ENCODE results near the gene LRRN4. TPM values are rescaled to one million over a fixed set of nuclear protein-coding genes. Genes with fewer than 3 reads are reported as not detected.
"Not testable (repeated sequence)": the region's sequence is repeated elsewhere in the genome, so short reads cannot be mapped to it uniquely, and the experiment has no call there.

Gene LRRN4
- total and polyA plus RNA-seq, 2 donors, result 0.58 TPM; not detected in 1

GRCh38 chr20:6054689-6055051 lies 810 bp upstream of the LRRN4 start:
- DNase-seq (ENCODE audit: extremely low spot score); H3K27ac ChIP-seq (ENCODE audit: low read depth); H3K4me3 ChIP-seq (ENCODE audit: low read depth, low read length); H3K36me3 ChIP-seq (ENCODE audit: insufficient read depth); H3K4me1 ChIP-seq (ENCODE audit: insufficient read depth): not testable (repeated sequence)
- WGBS, result 67% methylated on average over 4 of the region's 4 CpGs

GRCh38 chr20:6053064-6053775 lies 640 bp downstream of the LRRN4 start:
- no peak for DNase-seq (ENCODE audit: extremely low spot score)
- Histone ChIP-seq H3K4me3 (ENCODE audit: low read depth, low read length) (no peak overlapping the region), H3K27ac (ENCODE audit: low read depth) (no peak overlapping the region), H3K4me1 (ENCODE audit: insufficient read depth) (no peaks in the 10 kb centered on the region), H3K36me3 (ENCODE audit: insufficient read depth) (no peaks in the 10 kb centered on the region)
- WGBS, result 66% methylated on average over 8 of the region's 8 CpGs

- WGBS, result 65% methylated on average over 5 of the region's 5 CpGs
- H3K4me3 ChIP-seq (ENCODE audit: low read depth, low read length), result no peak overlapping the region
- no peaks in the 10 kb centered on the region for H3K36me3 ChIP-seq (ENCODE audit: insufficient read depth)
- no peak overlapping the region for H3K27ac ChIP-seq (ENCODE audit: low read depth)
- DNase-seq (ENCODE audit: extremely low spot score), result no peak
- no peaks in the 10 kb centered on the region for H3K4me1 ChIP-seq (ENCODE audit: insufficient read depth)
Measured at GRCh38 chr20:6051505-6051904, 2.4 kb downstream of the LRRN4 start.

GRCh38 chr20:6048391-6048790 lies 5.5 kb downstream of the LRRN4 start:
- Histone ChIP-seq H3K4me1 (ENCODE audit: insufficient read depth) (no peaks in the 10 kb centered on the region), H3K36me3 (ENCODE audit: insufficient read depth) (no peaks in the 10 kb centered on the region), H3K4me3 (ENCODE audit: low read depth, low read length) (no peak overlapping the region), H3K27ac (ENCODE audit: low read depth) (no peak overlapping the region)
- 84% methylated on average over 3 of the region's 3 CpGs for WGBS
- no peak for DNase-seq (ENCODE audit: extremely low spot score)

DNA sequence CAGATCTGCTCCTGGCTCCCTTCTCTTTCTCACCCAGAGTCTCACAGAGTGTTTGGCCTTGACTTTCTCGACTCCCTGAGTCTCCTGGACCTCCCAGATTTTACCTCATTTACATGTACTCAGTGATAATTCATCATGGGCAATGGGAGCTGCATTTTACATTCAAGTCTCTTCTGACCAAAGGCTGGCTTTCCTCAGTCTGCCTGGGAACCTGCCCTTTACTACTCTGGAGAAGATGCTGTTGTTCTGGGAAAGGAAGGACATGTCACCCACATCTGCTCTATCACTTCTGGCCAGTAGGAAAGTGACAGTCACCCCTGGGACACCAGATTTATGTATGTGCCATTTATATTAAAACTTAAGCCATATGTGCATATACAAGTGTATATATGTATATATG lies 7.4 kb downstream of the LRRN4 start:
- Histone ChIP-seq H3K4me1 (ENCODE audit: insufficient read depth) (no peaks in the 10 kb centered on the region), H3K4me3 (ENCODE audit: low read depth, low read length) (no peak overlapping the region), H3K36me3 (ENCODE audit: insufficient read depth) (no peaks in the 10 kb centered on the region), H3K27ac (ENCODE audit: low read depth) (no peak overlapping the region)
- DNase-seq (ENCODE audit: extremely low spot score), result no peak
- 64% methylated on average over 1 of the region's 1 CpG for WGBS

DNA sequence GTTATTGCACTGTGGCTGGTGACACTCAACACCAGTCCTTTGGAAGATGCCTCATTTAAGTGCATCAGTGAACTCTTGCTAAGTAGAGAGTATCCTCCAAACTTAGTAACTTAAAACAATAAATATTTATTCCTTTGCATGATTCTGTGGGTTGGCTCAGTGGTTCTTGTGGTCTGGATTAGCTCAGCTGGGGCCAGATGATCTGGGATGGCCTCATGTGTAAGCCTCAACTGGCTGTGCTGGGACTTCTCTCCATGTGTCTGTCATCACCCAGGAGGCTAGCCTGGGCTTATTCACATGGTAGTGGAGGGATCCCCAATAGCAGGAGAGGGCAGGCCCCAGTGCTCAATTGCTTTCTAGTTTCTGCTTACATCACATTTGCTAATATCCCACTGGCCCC lies 8.3 kb downstream of the LRRN4 start:
- no peak overlapping the region for H3K4me3 ChIP-seq (ENCODE audit: low read depth, low read length)
- H3K36me3 ChIP-seq (ENCODE audit: insufficient read depth), result peaks cover 3% of the 10 kb centered on the region
- H3K4me1 ChIP-seq (ENCODE audit: insufficient read depth), result no peaks in the 10 kb centered on the region
- no peak for DNase-seq (ENCODE audit: extremely low spot score)
- no peak overlapping the region for H3K27ac ChIP-seq (ENCODE audit: low read depth)

DNA sequence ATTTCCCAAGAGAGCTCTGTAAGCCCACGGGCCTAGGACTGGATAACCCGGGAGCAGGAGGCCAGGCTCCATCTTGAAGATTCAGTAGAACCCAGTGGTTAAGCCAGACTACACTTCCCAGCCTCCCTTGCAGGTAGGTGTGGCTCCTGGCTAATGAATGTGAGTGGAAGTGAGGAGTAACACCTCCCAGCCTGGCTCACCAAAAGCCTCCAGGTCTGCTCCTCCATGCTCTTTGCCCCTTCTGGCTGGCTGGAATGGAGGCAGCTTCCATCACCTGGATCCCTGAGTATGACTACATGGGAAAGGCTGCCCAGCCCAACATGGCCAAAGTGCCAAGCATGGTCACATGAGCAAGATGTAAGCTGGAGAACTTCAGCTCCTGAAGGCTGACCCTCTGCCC lies 9.7 kb downstream of the LRRN4 start:
- Histone ChIP-seq H3K4me3 (ENCODE audit: low read depth, low read length) (no peak overlapping the region), H3K4me1 (ENCODE audit: insufficient read depth) (no peaks in the 10 kb centered on the region), H3K27ac (ENCODE audit: low read depth) (no peak overlapping the region), H3K36me3 (ENCODE audit: insufficient read depth) (peaks cover 3% of the 10 kb centered on the region)
- 83% methylated on average over 2 of the region's 2 CpGs for WGBS
- DNase-seq (ENCODE audit: extremely low spot score), result no peak

GRCh38 chr20:6041808-6042265 lies 12.0 kb downstream of the LRRN4 start:
- DNase-seq (ENCODE audit: extremely low spot score), result no peak
- Histone ChIP-seq H3K27ac (ENCODE audit: low read depth) (no peak overlapping the region), H3K4me3 (ENCODE audit: low read depth, low read length) (no peak overlapping the region), H3K36me3 (ENCODE audit: insufficient read depth) (peaks cover 3% of the 10 kb centered on the region), H3K4me1 (ENCODE audit: insufficient read depth) (no peaks in the 10 kb centered on the region)
- WGBS, result 93% methylated on average over 26 of the region's 26 CpGs

GRCh38 chr20:6040958-6041807 lies 12.7 kb downstream of the LRRN4 start:
- H3K4me3 ChIP-seq (ENCODE audit: low read depth, low read length), result no peak overlapping the region
- H3K4me1 ChIP-seq (ENCODE audit: insufficient read depth), result no peaks in the 10 kb centered on the region
- H3K36me3 ChIP-seq (ENCODE audit: insufficient read depth), result peaks cover 6% of the 10 kb centered on the region
- 80% methylated on average over 67 of the region's 67 CpGs for WGBS
- no peak for DNase-seq (ENCODE audit: extremely low spot score)
- H3K27ac ChIP-seq (ENCODE audit: low read depth), result no peak overlapping the region

GRCh38 chr20:6040540-6040939 lies 13.3 kb downstream of the LRRN4 start:
- Histone ChIP-seq H3K36me3 (ENCODE audit: insufficient read depth) (peaks cover 6% of the 10 kb centered on the region), H3K27ac (ENCODE audit: low read depth) (no peak overlapping the region), H3K4me1 (ENCODE audit: insufficient read depth) (no peaks in the 10 kb centered on the region), H3K4me3 (ENCODE audit: low read depth, low read length) (no peak overlapping the region)
- no peak for DNase-seq (ENCODE audit: extremely low spot score)
- WGBS, result 91% methylated on average over 8 of the region's 8 CpGs

- H3K36me3 ChIP-seq (ENCODE audit: insufficient read depth), result peaks cover 6% of the 10 kb centered on the region
- WGBS, result 79% methylated on average over 5 of the region's 5 CpGs
- no peak overlapping the region for H3K27ac ChIP-seq (ENCODE audit: low read depth)
- DNase-seq (ENCODE audit: extremely low spot score), result no peak
- H3K4me1 ChIP-seq (ENCODE audit: insufficient read depth), result no peaks in the 10 kb centered on the region
- no peak overlapping the region for H3K4me3 ChIP-seq (ENCODE audit: low read depth, low read length)
Measured at GRCh38 chr20:6039766-6040165, 14.1 kb downstream of the LRRN4 start.

- H3K4me3 ChIP-seq (ENCODE audit: low read depth, low read length), result no peak overlapping the region
- H3K27ac ChIP-seq (ENCODE audit: low read depth), result no peak overlapping the region
- DNase-seq (ENCODE audit: extremely low spot score), result no peak
- 84% methylated on average over 3 of the region's 3 CpGs for WGBS
- no peaks in the 10 kb centered on the region for H3K4me1 ChIP-seq (ENCODE audit: insufficient read depth)
- H3K36me3 ChIP-seq (ENCODE audit: insufficient read depth), result peaks cover 9% of the 10 kb centered on the region
Measured at GRCh38 chr20:6038256-6038655, 15.6 kb downstream of the LRRN4 start.

DNA sequence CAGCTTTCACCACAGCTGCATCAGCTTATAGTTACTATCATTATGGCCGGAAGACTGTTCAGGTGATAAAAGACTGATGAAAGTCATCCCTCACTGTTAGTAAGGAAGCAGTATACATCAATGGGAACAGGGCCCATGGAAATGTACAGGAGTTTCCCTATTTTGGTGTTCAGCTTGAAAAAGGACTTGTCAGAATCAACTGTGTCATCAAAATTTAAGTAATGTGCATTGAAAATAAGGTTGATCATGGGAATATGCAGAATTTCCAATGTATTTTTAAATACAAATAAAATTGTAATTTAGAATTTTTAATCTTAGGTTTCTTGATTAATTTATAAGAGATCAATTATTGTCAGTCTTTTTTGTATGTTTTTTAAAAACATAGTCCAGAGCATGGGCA lies 16.8 kb downstream of the LRRN4 start:
- H3K36me3 ChIP-seq (ENCODE audit: insufficient read depth), result peaks cover 9% of the 10 kb centered on the region
- WGBS, result 86% methylated on average over 1 of the region's 1 CpG

GRCh38 chr20:6036213-6036612 lies 17.6 kb downstream of the LRRN4 start:
- WGBS, result 96% methylated on average over 4 of the region's 4 CpGs
- Histone ChIP-seq H3K4me1 (ENCODE audit: insufficient read depth) (no peaks in the 10 kb centered on the region), H3K36me3 (ENCODE audit: insufficient read depth) (peaks cover 9% of the 10 kb centered on the region), H3K27ac (ENCODE audit: low read depth) (no peak overlapping the region), H3K4me3 (ENCODE audit: low read depth, low read length) (no peak overlapping the region)
- no peak for DNase-seq (ENCODE audit: extremely low spot score)

More for the DNA sequence above, 16.8 kb downstream of the LRRN4 start:
- DNase-seq (ENCODE audit: extremely low spot score), result no peak
- Histone ChIP-seq H3K27ac (ENCODE audit: low read depth) (no peak overlapping the region), H3K4me1 (ENCODE audit: insufficient read depth) (no peaks in the 10 kb centered on the region), H3K4me3 (ENCODE audit: low read depth, low read length) (no peak overlapping the region)

Data from urinary bladder (tissue), 4 donors.